ENCODE data around the gene PPM1H.

DNA sequence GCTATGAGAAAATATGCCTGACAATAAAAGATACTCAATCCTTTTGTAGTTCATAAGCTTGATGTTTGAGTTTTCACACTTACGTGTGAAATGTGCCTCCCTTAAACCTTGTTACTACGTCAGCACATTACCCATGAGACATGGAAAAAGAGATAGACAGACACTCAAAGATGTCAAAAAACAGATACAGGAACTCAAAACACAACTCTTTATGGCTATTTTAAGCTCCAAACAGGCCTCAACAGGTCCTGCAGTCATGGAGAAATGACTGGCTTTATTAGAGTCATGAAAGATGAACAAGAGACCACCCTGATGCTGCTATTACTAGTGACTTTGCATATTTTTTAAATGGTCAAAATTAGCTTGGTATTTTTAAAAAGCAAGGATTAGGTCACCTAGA is 283.8 kb downstream of the PPM1H start:
- TF ChIP-seq POLR2AphosphoS5 (IDR thresholded peaks at IDR 0.05; ENCODE audit: borderline replicate concordance, low read depth, low read length), result no peak
- TF ChIP-seq EZH2 (IDR thresholded peaks at IDR 0.05), result no peak

All from SK-N-MC (cell line).